ENCODE results near the gene ST3GAL3.

- TF ChIP-seq CTCF (conservative IDR thresholded peaks at IDR 0.05) (no peak), ZFX (IDR thresholded peaks at IDR 0.05) (no peak)
Measured at GRCh38 chr1:43806183-43806582, 98.8 kb downstream of the ST3GAL3 start.

Data from C4-2B (cell line).